ENCODE results near the gene PIP4P1.

DNA sequence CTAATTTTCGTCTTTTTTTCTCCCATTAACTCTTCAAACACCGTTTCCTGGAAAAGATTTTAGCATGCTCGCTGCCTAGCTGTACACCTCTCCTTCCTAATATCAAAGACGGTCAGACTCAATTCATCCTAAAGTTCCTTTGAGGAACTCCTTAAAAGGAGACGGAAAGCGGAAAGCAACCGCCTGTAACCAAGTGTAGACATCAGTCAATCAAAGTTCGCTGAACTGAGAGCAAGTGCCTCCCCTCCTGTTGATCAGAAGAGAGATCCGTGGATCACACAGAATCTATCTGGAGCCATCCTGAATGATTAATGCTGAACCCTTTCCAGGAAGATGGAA lies 47.5 kb downstream of the PIP4P1 start:
- TF ChIP-seq POLR2A (IDR thresholded peaks at IDR 0.05) = no peak
- TF ChIP-seq, protein P1, sequence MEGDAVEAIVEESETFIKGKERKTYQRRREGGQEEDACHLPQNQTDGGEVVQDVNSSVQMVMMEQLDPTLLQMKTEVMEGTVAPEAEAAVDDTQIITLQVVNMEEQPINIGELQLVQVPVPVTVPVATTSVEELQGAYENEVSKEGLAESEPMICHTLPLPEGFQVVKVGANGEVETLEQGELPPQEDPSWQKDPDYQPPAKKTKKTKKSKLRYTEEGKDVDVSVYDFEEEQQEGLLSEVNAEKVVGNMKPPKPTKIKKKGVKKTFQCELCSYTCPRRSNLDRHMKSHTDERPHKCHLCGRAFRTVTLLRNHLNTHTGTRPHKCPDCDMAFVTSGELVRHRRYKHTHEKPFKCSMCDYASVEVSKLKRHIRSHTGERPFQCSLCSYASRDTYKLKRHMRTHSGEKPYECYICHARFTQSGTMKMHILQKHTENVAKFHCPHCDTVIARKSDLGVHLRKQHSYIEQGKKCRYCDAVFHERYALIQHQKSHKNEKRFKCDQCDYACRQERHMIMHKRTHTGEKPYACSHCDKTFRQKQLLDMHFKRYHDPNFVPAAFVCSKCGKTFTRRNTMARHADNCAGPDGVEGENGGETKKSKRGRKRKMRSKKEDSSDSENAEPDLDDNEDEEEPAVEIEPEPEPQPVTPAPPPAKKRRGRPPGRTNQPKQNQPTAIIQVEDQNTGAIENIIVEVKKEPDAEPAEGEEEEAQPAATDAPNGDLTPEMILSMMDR (IDR thresholded peaks at IDR 0.05) = no peak

All from gastroesophageal sphincter (tissue), 3 donors.